Hippocampal formation (tissue), 2 donors: ENCODE measurements around the gene LRRC41.
"Not testable (repeated sequence)": the region's sequence is repeated elsewhere in the genome, so short reads cannot be mapped to it uniquely, and the experiment has no call there.

Experiments used
- DNase-seq, 2 donors: peaks; one replicate each; lab custom pipeline; 2025; lab: John Stamatoyannopoulos, UW

LRRC41 gene

DNA sequence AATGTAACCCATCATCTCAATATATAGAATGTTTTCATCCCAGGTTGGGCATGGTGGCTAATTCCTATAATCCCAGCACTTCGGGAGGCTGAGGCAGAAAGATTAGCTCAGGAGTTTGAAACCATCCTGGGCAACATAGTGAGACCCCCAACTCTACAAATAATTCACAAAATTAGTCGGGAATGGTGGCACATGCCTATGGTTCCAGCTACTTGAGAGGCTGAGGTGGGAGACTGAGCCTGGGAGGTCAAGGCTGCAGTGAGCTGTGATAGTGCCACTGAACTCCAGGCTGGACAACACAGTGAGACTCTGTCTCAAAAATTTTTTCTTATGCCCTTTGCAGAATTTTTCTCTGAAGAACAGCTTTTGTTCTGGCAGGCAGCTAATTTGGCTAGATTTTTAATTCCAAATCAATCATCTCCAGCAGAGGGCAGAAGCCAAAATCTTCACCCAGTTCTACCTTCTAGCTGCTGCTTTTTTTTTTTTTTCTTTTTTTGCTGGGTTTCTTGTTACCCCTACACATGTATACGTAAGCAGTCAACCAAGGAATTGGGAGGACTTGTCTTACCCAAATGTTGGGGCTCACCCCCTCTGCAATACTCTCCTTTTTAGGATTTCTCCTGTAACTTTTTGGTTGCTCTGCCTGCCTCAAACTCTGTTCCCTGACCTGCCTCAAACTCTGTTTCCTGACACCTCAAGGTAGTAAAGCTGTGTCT, 58.6 kb downstream of the LRRC41 start:
- no peak for DNase-seq

DNA sequence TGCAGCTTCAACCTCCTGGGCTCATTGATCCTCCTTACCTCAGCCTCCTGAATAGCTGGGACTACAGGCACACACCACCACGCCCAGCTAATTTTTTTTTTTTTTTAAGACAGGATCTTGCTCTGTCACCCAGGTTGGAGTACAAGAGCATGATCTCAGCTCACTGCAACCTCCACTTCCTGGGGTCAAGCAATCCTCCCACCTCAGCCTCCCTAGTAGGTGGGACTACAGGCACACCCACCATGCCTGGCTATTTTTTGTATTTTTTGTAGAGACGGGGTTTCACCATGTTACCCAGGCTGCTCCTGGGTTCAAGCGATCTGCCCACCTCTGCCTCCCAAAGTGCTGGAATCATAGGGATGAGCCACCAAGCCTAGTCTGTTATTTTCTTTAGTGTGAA, 59.6 kb downstream of the LRRC41 start:
- DNase-seq: not testable (repeated sequence)

DNA sequence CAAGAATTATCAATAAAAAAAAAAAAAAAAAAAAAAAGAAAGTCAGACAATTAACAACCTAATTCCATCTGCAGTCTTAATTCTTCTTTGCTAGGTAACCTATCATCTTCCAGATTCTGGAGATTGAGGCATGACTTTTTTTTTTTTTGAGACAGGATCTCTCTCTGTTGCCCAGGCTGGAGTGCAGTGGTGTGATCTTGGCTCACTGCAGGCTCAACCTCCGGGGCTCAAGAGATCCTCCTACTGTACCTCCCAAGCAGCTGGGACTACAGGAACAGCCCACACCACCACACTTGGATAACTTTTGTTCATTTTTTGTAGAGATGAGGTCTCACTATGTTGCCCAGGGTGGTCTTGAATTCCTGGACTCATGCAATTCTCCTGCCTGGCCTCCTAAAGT, 60.5 kb downstream of the LRRC41 start:
- no peak for DNase-seq

DNA sequence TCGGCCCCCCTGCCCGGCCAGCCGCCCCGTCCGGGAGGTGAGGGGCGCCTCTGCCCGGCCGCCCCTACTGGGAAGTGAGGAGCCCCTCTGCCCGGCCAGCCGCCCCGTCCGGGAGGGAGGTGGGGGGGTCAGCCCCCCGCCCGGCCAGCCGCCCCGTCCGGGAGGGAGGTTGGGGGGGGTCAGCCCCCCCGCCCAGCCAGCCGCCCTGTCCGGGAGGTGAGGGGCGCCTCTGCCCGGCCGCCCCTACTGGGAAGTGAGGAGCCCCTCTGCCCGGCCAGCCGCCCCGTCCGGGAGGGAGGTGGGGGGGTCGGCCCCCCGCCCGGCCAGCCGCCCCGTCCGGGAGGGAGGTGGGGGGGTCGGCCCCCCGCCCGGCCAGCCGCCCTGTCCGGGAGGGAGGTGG, 61.7 kb downstream of the LRRC41 start:
- DNase-seq: not testable (repeated sequence)

DNA sequence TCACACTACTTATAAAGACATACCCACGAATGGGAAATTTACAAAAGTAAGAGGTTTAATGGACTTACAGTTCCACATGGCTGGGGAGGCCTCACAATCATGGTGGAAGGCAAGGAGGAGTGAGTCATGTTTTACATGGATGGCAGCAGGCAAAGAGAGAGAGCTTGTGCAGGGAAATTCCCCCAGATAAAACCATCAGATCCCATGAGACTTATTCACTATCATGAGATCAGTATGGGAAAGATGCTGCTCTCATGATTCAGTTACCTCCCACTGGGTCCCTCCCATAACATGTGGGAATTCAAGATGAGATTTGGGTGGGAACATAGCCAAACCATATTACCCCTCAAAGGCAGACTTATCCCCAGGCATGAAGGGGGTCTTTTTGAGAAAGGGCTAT, 64.6 kb downstream of the LRRC41 start:
- DNase-seq: not testable (repeated sequence)

DNA sequence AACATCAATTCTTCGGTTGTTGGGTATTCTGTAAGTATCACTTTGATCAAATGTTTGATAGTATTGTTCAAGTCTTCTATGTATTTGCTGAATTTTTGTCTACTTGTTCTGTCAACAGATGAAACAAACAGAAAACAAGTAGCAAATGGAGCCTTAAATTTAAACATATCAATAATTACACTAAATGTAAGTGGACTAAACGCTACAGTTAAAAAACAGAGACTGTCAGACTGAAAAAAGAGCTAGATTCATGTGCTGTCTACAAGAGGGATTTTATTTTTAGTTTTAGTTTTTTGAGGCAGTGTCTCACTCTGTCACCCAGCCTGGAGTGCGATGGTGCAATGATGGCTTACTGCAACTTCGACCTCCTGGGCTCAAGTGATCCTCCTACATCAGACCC, 66.5 kb downstream of the LRRC41 start:
- no peak for DNase-seq

DNA sequence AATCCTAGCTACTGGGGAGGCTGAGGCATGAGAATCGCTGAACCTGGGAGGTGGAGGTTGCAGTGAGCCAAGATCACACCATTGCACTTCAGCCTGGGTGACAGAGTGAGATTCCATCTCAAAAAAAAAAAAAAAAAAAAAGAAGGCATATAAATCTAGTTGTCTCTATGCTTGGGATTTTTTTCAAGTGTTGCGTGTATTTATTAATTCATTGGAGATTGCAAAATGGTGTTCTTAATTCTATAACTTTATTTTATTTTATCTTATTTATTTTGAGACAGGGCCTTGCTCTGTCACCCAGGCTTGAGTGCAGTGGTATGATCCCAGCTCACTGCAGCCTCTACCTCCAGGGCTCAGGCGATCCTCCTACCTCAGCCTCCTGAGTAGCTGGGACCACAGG, 72.2 kb downstream of the LRRC41 start:
- DNase-seq: not testable (repeated sequence)
